SJCRH30 (cell line): ENCODE results near the gene ZNF770. TPM values are rescaled to one million over a fixed set of nuclear protein-coding genes. Genes with fewer than 3 reads are reported as not detected.

ENCODE experiments used
- DNase-seq, 2 experiments: peaks; one replicate each; pipeline ENCODE4 v3.0.0-alpha.2; 2015 to 2020
- H3K27ac ChIP-seq: fragments of 250-450 bp; sonication (Bioruptor Pico); 2 replicates; pipeline ENCODE4 v1.5.1; 2020; ENCODE audit warnings: mild to moderate bottlenecking, moderate library complexity
- H3K27me3 ChIP-seq: fragments of 250-450 bp; sonication (Bioruptor Pico); 2 replicates; pipeline ENCODE4 v1.5.1; 2020; ENCODE audit warnings: mild to moderate bottlenecking, moderate library complexity
- H3K36me3 ChIP-seq: fragments of 250-450 bp; sonication (Bioruptor Pico); 2 replicates; pipeline ENCODE4 v1.5.1; 2020; ENCODE audit warnings: mild to moderate bottlenecking, moderate library complexity
- H3K4me1 ChIP-seq: fragments of 250-450 bp; sonication (Bioruptor Pico); 2 replicates; pipeline ENCODE4 v1.5.1; 2020; ENCODE audit warnings: mild to moderate bottlenecking, moderate library complexity
- H3K4me3 ChIP-seq: fragments of 250-450 bp; sonication (Bioruptor Pico); 2 replicates; pipeline ENCODE4 v1.5.1; 2020; ENCODE audit warnings: mild to moderate bottlenecking, moderate library complexity
- H3K9me3 ChIP-seq: fragments of 250-450 bp; sonication (Bioruptor Pico); replicated peaks from 2 replicates; pipeline ENCODE4 v1.5.1; 2020; ENCODE audit warnings: mild to moderate bottlenecking, moderate library complexity
- total RNA-seq: library from RNA; depleted of rRNA; stranded (reverse); fragments of >200 nt; shearing (Covaris generic); gene quantifications from 2 replicates; pipeline ENCODE4 v1.2.3, GENCODE V29; 2014; rRNA removed

ZNF770 gene, protein sequence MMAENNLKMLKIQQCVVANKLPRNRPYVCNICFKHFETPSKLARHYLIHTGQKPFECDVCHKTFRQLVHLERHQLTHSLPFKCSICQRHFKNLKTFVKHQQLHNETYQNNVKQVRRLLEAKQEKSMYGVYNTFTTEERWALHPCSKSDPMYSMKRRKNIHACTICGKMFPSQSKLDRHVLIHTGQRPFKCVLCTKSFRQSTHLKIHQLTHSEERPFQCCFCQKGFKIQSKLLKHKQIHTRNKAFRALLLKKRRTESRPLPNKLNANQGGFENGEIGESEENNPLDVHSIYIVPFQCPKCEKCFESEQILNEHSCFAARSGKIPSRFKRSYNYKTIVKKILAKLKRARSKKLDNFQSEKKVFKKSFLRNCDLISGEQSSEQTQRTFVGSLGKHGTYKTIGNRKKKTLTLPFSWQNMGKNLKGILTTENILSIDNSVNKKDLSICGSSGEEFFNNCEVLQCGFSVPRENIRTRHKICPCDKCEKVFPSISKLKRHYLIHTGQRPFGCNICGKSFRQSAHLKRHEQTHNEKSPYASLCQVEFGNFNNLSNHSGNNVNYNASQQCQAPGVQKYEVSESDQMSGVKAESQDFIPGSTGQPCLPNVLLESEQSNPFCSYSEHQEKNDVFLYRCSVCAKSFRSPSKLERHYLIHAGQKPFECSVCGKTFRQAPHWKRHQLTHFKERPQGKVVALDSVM
- 48.4 and 57.4 TPM in 2 replicates for total RNA-seq

GRCh38 chr15:34988027-34988902 is at the start of gene ZNF770:
ZNF770 (minus strand) TSS chr15:34988287; CDS start chr15:34983434, 4,853 bp downstream.
- peak; percentile 80 to 84 for DNase-seq
- H3K27ac ChIP-seq, result peak within 1 kb of the TSS; percentile 85
- H3K9me3 ChIP-seq, result no peaks in the 10 kb centered on the region
- no peaks in the 10 kb centered on the region for H3K27me3 ChIP-seq
- H3K36me3 ChIP-seq, result peaks cover 17% of the 10 kb centered on the region
- no peaks in the 10 kb centered on the region; the same call in 1 of the 2 replicates for H3K4me1 ChIP-seq
- peak within 1 kb of the TSS; percentile 92 for H3K4me3 ChIP-seq

GRCh38 chr15:35028235-35028984 is 40.3 kb upstream of the ZNF770 start:
- no peak for DNase-seq
- Histone ChIP-seq H3K36me3 (no peaks in the 10 kb centered on the region), H3K4me1 (no peaks in the 10 kb centered on the region), H3K9me3 (no peaks in the 10 kb centered on the region), H3K4me3 (no peak overlapping the region), H3K27ac (no peak overlapping the region), H3K27me3 (no peaks in the 10 kb centered on the region)

GRCh38 chr15:35023804-35024203 is 35.7 kb upstream of the ZNF770 start:
- H3K27ac ChIP-seq, result no peak overlapping the region
- no peak overlapping the region for H3K4me3 ChIP-seq
- DNase-seq, result no peak
- no peaks in the 10 kb centered on the region for H3K4me1 ChIP-seq
- H3K36me3 ChIP-seq, result no peaks in the 10 kb centered on the region
- H3K27me3 ChIP-seq, result no peaks in the 10 kb centered on the region
- no peaks in the 10 kb centered on the region for H3K9me3 ChIP-seq

GRCh38 chr15:35020974-35021373 is 32.9 kb upstream of the ZNF770 start:
- Histone ChIP-seq H3K4me3 (no peak overlapping the region), H3K36me3 (no peaks in the 10 kb centered on the region), H3K4me1 (no peaks in the 10 kb centered on the region), H3K9me3 (no peaks in the 10 kb centered on the region), H3K27ac (no peak overlapping the region), H3K27me3 (no peaks in the 10 kb centered on the region)
- DNase-seq, result no peak

GRCh38 chr15:35019404-35020327 is 31.6 kb upstream of the ZNF770 start:
- Histone ChIP-seq H3K36me3 (no peaks in the 10 kb centered on the region), H3K27ac (no peak overlapping the region), H3K4me3 (no peak overlapping the region), H3K27me3 (no peaks in the 10 kb centered on the region), H3K9me3 (no peaks in the 10 kb centered on the region), H3K4me1 (no peaks in the 10 kb centered on the region)
- no peak for DNase-seq

DNA sequence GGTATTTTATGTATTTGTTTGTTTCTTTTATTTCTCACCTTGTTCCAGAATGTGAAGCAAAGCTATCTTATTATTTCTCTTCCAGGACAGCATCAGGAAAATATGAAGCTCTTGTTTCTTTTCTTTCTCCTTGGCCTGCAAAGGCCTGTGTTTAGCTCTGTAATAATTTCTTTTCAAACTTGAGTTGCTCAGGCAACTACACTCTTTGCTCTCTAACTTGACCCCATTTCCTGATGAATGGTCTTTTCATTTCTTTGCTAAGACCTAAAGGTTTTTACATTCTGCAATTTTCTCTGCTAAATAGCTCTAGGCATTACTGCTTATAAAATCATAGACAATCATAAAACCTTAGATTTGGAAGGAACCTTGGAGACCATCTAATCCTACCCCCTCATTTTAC is 26.2 kb upstream of the ZNF770 start:
- no peak for DNase-seq
- no peaks in the 10 kb centered on the region for H3K9me3 ChIP-seq
- no peak overlapping the region for H3K4me3 ChIP-seq
- no peaks in the 10 kb centered on the region for H3K27me3 ChIP-seq
- H3K4me1 ChIP-seq, result no peaks in the 10 kb centered on the region
- no peaks in the 10 kb centered on the region for H3K36me3 ChIP-seq
- no peak overlapping the region for H3K27ac ChIP-seq

DNA sequence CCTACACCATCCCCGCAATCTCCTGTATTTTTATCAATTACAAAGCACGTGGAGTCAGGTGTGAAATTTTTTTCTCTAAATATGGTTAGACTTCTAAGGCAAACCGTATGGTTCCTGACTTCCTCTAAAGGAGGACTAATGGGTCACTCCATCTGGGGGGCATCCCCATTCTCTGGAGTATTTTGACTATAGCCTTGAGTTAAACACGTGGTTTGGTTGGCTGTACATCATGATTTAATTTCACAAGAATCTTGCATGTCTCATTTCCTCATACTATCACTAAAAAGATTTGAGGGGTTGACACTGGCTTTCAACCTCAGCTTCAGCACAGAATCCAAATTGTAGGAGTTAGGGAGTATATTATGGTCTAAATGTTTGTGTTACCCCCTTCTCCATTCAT is 25.3 kb upstream of the ZNF770 start:
- no peaks in the 10 kb centered on the region for H3K27me3 ChIP-seq
- no peak overlapping the region for H3K27ac ChIP-seq
- no peaks in the 10 kb centered on the region for H3K9me3 ChIP-seq
- H3K36me3 ChIP-seq, result no peaks in the 10 kb centered on the region
- DNase-seq, result no peak
- H3K4me3 ChIP-seq, result no peak overlapping the region
- no peaks in the 10 kb centered on the region for H3K4me1 ChIP-seq

GRCh38 chr15:35007397-35007796 is 19.3 kb upstream of the ZNF770 start:
- no peaks in the 10 kb centered on the region for H3K36me3 ChIP-seq
- no peak overlapping the region for H3K4me3 ChIP-seq
- no peak for DNase-seq
- 0 out of 2 replicates have a peak, but pooled peaks cover under 1% of the 10 kb centered on the region for H3K9me3 ChIP-seq
- no peaks in the 10 kb centered on the region for H3K4me1 ChIP-seq
- no peak overlapping the region for H3K27ac ChIP-seq
- H3K27me3 ChIP-seq, result no peaks in the 10 kb centered on the region

DNA sequence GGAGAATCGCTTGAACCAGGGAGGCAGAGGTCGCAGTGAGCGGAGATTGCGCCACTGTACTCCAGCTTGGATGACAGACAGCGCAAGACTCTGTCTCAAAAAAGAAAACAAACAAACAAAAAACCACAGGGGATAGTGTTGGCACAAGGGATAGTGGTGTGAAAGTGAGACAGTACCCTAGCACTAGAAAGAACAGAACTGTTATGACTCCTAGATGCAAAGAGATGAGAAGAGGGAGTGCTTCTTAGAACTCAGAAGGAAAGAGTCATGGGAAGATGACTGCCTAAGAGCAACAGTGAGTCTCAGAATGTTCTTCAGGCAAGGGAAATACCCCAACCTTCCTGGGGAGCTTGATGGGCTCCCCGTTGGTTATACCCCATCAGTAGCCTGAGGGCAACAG is 17.8 kb upstream of the ZNF770 start:
- Histone ChIP-seq H3K36me3 (no peaks in the 10 kb centered on the region), H3K27ac (no peak overlapping the region)

DNA sequence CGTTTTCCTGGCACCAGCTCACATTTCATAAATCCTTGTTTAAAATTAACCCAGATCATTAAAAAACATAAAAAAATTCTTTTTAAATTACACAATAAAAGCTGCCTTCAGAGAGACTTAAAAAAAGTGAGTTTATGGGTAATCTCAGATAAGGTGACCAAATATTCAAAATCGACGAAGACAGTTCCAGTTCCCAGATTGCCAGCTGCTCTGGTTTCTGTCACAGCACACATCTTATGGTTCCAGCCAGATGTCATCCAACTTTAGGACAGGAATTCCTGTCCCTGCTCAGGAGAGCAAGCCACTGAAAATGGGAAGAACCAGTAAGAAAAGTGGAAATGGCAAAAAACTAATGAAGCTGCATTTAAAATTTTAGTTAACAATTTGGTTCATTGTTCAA is 15.8 kb upstream of the ZNF770 start:
- no peak for DNase-seq
- Histone ChIP-seq H3K4me3 (no peak overlapping the region), H3K36me3 (no peaks in the 10 kb centered on the region), H3K27me3 (no peaks in the 10 kb centered on the region), H3K4me1 (no peaks in the 10 kb centered on the region), H3K27ac (no peak overlapping the region), H3K9me3 (0 out of 2 replicates have a peak, but pooled peaks cover 2% of the 10 kb centered on the region)

More for the DNA sequence above, 17.8 kb upstream of the ZNF770 start:
- DNase-seq, result no peak
- H3K4me3 ChIP-seq, result no peak overlapping the region
- H3K27me3 ChIP-seq, result no peaks in the 10 kb centered on the region
- no peaks in the 10 kb centered on the region for H3K4me1 ChIP-seq
- 0 out of 2 replicates have a peak, but pooled peaks cover 2% of the 10 kb centered on the region for H3K9me3 ChIP-seq

- DNase-seq, result no peak
- Histone ChIP-seq H3K27ac (no peak overlapping the region), H3K36me3 (no peaks in the 10 kb centered on the region)
Observed at GRCh38 chr15:35000511-35000910, 12.4 kb upstream of the ZNF770 start.

DNA sequence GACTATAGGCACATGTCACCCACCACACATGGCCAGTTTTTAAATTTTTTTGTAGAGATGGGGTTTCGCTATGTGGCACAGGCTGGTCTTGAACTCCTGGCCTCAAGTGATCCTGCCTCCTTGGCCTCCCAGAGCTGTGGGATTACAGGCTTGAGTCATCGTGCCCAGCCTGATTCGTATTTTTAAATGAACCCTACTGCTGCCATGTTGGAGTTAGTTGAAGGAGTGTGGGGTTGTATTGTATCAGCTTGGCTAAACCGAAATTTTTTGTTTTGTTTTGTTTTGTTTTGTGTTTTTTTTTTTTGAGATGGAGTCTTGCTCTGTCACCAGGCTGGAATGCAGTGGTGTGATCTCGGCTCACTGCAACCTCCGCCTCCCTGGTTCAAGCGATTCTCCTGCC is 11.8 kb upstream of the ZNF770 start:
- Histone ChIP-seq H3K27ac (no peak overlapping the region), H3K9me3 (0 out of 2 replicates have a peak, but pooled peaks cover 2% of the 10 kb centered on the region), H3K4me1 (no peaks in the 10 kb centered on the region), H3K4me3 (no peak overlapping the region), H3K36me3 (no peaks in the 10 kb centered on the region), H3K27me3 (no peaks in the 10 kb centered on the region)
- DNase-seq, result no peak

More at GRCh38 chr15:35000511-35000910, 12.4 kb upstream of the ZNF770 start:
- Histone ChIP-seq H3K27me3 (no peaks in the 10 kb centered on the region), H3K4me3 (no peak overlapping the region), H3K4me1 (no peaks in the 10 kb centered on the region), H3K9me3 (0 out of 2 replicates have a peak, but pooled peaks cover 2% of the 10 kb centered on the region)

DNA sequence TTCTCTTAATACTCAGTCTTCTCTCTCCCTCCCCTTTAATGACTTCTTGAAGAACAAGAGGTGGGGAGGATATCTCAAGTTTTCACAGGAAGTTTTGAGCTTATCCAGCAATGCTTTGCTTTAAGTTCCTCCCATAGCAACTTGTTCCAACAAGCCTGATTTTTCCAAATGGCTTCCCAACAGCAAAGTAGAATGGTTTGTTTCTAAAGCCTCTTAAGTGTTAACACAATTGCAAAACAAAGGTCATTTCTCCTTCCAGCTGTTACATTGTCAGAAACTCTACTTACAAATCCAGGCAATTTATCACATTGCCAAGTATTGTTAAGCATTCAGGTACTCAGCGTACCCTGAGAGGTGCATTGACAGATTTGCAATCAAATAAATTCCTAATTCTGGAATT is 6.8 kb upstream of the ZNF770 start:
- H3K4me3 ChIP-seq, result no peak overlapping the region
- no peaks in the 10 kb centered on the region for H3K36me3 ChIP-seq
- no peaks in the 10 kb centered on the region for H3K4me1 ChIP-seq
- DNase-seq, result no peak
- no peak overlapping the region for H3K27ac ChIP-seq
- no peaks in the 10 kb centered on the region for H3K9me3 ChIP-seq
- H3K27me3 ChIP-seq, result no peaks in the 10 kb centered on the region
